ENCODE results near the gene CNTN5.
"Not testable (repeated sequence)": the region's sequence is repeated elsewhere in the genome, so short reads cannot be mapped to it uniquely, and the experiment has no call there.

CNTN5 gene

DNA sequence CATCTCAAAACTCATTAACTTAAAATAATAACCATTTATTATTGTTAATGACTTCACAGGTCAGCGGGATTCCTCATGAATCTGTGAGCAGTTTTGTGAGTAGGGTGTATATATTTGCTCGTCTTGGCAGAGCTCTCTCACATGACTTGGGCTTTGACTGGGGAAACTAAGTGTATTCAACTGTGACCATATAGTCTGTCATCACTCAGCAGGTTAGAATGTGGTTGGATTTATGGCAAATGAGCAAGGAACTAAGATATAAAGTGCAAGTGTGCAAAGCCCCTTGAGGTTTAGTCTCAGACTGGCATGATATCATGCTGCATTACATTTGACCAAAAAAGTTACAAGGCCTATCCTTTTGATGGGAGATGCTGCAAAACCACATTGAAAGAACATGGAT lies 254.8 kb downstream of the CNTN5 start:
- POLR2A ChIA-PET, result no interaction called here
- TF ChIP-seq, protein P1, sequence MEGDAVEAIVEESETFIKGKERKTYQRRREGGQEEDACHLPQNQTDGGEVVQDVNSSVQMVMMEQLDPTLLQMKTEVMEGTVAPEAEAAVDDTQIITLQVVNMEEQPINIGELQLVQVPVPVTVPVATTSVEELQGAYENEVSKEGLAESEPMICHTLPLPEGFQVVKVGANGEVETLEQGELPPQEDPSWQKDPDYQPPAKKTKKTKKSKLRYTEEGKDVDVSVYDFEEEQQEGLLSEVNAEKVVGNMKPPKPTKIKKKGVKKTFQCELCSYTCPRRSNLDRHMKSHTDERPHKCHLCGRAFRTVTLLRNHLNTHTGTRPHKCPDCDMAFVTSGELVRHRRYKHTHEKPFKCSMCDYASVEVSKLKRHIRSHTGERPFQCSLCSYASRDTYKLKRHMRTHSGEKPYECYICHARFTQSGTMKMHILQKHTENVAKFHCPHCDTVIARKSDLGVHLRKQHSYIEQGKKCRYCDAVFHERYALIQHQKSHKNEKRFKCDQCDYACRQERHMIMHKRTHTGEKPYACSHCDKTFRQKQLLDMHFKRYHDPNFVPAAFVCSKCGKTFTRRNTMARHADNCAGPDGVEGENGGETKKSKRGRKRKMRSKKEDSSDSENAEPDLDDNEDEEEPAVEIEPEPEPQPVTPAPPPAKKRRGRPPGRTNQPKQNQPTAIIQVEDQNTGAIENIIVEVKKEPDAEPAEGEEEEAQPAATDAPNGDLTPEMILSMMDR (IDR thresholded peaks at IDR 0.05; ENCODE audit: control extremely low read depth, extremely low read depth, low read depth, missing control alignments), result no peak
- no peak for DNase-seq (ENCODE audit: extremely low spot score)
- CTCF ChIA-PET, result no interaction called here

- no peak for DNase-seq (ENCODE audit: extremely low spot score)
- TF ChIP-seq, protein P1 (IDR thresholded peaks at IDR 0.05; ENCODE audit: control extremely low read depth, extremely low read depth, low read depth, missing control alignments), result no peak
- ChIA-PET CTCF (no interaction called here), POLR2A (no interaction called here)
Observed at GRCh38 chr11:99277281-99277680, 256.5 kb downstream of the CNTN5 start.

DNA sequence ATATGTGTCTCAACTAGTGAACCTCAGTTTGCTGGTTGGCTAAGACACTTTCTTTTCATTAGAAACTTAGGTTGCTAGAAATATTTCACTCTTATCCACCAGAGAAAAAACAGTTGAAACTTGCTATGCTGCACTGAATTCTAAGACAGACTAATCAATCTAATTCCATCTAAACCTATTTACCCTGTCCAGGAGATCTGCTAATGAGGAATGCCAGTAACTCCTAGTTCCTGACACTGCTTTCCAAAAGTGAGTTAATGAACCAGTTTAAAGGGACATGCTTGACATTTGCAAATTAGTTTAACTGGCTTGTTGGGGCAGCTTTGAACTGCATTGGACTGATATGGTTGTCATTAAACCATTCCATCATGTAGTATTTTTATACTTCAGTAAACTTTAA lies 258.5 kb downstream of the CNTN5 start:
- TF ChIP-seq, protein P1 (IDR thresholded peaks at IDR 0.05; ENCODE audit: control extremely low read depth, extremely low read depth, low read depth, missing control alignments), result no peak
- no peak for DNase-seq (ENCODE audit: extremely low spot score)
- POLR2A ChIA-PET, result no interaction called here
- CTCF ChIA-PET, result no interaction called here

DNA sequence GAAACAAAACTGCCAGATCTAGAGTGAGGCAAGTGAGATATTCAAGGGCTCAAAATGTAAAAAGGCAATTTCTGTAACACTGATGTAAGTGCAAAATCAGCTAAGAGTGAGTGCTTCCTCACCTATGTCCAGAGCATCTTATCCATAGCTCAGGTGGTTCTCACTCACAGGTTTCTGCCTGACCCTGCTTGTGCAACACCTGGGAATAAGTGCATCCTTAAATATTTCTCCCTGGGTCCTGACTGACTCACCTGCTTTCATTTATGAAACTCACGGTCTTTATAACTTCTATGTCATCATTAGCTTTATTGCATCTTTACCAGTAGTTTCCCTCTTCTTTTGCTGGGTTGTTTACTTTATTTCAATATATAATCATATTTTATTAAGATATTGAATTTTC lies 260.6 kb downstream of the CNTN5 start:
- DNase-seq (ENCODE audit: extremely low spot score), result no peak
- CTCF ChIA-PET, result interaction anchor here (1.3 kb wide), 1 partner anchor 13 kb away, joined by 4 read pairs; no protein-coding TSS in a partner anchor
- TF ChIP-seq, protein P1 (IDR thresholded peaks at IDR 0.05; ENCODE audit: control extremely low read depth, extremely low read depth, low read depth, missing control alignments), result no peak
- POLR2A ChIA-PET, result no interaction called here

GRCh38 chr11:99297925-99298324 lies 277.2 kb downstream of the CNTN5 start:
- DNase-seq (ENCODE audit: extremely low spot score); POLR2A ChIA-PET: not testable (repeated sequence)
- CTCF ChIA-PET, result interaction anchor here (1.3 kb wide), 1 partner anchor 47 kb away, joined by 3 read pairs; no protein-coding TSS in a partner anchor

GRCh38 chr11:99307510-99308088 lies 286.9 kb downstream of the CNTN5 start:
- no peak for DNase-seq (ENCODE audit: extremely low spot score)
- TF ChIP-seq, protein P1 (IDR thresholded peaks at IDR 0.05; ENCODE audit: control extremely low read depth, extremely low read depth, low read depth, missing control alignments), result no peak
- POLR2A ChIA-PET, result no interaction called here
- CTCF ChIA-PET, result no interaction called here

DNA sequence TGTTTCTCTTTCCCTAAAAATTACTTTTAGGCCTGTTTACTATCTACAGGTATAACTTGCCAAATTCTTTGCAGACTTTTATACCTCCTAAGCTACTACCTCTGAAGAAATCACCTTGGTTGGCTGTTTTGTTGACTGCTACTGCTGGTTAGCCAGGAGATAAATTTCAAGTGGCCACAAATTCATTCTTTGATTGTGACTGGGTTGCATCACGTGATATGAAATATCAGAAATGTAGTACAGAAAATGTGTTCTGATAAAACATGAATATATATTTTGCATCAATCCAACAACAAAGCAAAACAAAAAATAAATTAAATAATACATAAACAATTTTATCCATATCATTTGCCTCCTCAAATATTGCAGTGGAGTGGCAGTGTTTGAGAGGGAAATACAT lies 291.1 kb downstream of the CNTN5 start:
- ChIA-PET POLR2A (no interaction called here), CTCF (no interaction called here)
- TF ChIP-seq, protein P1 (IDR thresholded peaks at IDR 0.05; ENCODE audit: control extremely low read depth, extremely low read depth, low read depth, missing control alignments), result no peak
- DNase-seq (ENCODE audit: extremely low spot score), result no peak
